Activated T-cell treated with anti-CD3 and anti-CD28 coated beads, Interleukin-2, amount 50 U/mL, for 48 hours (primary cell): Measurements from ENCODE around the gene ACVR1B.
"Not testable (repeated sequence)": the region's sequence is repeated elsewhere in the genome, so short reads cannot be mapped to it uniquely, and the experiment has no call there.

ENCODE experiments used
- DNase-seq, 2 experiments: peaks; one replicate each; pipeline ENCODE4 v3.0.0-alpha.2; 2020

ACVR1B gene

DNA sequence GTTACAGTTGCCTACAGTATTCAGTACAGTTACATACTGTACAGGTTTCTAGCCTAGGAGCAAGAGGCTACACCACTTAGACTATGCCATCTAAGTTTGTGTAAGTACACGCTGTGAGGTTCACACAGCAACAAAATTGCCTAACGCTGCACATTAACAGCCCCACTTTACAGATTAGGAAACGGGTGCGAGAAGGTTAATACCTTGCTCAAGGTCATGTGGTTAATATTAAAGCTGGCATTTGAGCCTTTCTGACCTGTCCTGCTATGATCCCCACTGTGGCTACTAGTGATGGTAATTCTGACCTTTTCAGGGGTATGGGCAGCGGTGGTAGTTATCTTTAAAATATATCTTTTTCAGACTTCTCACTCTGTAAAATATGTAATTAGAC lies 20.9 kb downstream of the ACVR1B start:
- DNase-seq, result no peak

DNA sequence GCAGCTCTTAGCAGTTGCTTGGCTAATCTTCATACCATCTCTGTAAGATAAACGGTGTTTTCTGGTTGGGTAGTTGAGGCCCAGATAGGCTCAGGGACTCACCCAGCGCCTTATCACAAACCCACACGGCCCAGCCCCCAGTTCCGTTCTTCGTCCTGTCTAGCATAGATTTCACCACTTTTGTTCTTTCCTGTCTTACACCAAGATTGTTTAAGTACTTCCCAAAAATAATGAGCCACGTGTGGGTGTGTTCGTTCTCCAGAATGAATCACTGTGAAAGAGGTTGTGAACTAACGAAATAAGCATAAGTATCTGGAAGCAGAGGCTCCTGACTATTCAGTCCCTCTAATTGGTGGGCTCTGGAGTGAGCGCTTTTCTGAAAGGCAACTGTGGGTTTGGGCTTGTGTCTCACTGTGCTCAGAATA lies 21.4 kb downstream of the ACVR1B start:
- peak; percentile 76 to 78 for DNase-seq

DNA sequence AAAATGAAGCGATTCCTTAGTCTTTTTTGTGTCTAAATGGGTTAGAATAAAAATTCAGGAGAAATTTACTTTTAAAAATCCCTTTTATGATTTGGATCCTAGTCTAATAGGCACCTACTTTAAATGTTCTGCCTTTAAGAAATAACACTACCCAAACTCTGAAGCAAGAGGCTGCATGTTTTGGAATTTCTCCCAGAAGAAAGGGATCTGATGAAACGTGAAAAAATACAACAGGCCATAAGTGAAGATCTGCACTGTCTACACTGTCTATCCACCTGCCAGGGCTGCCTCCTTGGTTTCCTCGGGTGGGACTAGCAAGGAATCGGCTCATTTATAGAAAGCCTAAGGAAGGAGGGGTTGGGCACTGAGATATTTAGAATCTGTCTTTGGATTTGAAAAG lies 22.1 kb downstream of the ACVR1B start:
- no peak for DNase-seq

DNA sequence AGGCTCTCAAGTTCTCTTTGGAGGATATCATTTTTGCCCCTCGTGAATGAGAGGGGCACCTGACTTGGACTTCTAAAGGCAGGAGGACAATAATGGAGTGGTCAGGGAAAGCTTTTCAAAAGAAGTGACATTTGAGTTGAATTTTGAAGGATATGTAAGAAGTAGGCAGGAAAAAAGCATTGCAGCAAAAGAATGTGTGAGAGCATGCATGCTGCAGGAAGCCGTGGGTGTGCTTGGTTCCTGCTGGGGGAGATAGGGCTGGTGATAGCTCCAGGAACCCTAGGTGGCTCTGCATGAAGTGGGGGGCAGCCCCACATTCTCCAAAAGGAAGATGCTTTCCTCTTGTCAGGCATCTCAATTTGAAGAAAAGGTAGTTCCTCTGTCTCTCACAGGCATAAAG lies 23.1 kb downstream of the ACVR1B start:
- DNase-seq, result no peak

DNA sequence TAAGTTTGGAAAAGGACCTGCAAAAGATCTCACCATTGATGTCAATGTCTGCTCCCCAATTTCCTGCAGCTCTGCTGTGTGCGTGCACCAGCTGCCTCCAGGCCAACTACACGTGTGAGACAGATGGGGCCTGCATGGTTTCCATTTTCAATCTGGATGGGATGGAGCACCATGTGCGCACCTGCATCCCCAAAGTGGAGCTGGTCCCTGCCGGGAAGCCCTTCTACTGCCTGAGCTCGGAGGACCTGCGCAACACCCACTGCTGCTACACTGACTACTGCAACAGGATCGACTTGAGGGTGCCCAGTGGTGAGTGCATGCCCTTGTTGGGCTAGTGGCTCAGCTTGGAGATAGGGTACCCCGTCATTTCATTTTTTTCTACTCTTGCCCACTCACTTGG lies 23.7 kb downstream of the ACVR1B start:
- no peak for DNase-seq

DNA sequence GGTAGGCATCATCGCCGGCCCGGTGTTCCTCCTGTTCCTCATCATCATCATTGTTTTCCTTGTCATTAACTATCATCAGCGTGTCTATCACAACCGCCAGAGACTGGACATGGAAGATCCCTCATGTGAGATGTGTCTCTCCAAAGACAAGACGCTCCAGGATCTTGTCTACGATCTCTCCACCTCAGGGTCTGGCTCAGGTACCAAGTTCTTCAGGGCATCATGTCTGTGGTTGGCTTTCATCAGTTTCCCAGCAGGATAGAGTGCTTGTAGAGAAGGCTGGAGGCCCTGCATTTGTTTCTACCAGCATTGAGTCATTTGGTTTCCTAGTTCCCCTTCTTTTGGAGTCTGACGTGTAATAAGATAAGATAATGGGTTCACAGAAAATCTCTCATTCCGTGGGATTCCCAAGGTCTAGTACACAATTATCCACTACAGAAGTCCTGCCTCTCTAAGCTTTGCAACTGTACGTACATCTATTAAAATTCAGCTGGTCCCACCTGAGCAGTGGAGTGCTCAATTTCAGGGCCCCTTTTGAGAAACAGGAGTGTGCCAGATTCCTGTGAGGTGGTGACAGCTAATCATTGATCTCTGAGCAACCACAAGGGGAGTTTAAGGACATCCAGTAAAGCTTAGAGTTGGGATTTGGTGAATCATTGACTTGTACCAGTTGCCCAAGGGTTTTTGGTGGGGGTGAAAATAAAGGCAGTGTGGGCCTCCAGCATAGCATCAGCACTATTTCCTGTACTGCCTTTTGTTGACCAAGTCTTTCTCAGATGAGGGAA lies 25.1 kb downstream of the ACVR1B start:
- no peak for DNase-seq

DNA sequence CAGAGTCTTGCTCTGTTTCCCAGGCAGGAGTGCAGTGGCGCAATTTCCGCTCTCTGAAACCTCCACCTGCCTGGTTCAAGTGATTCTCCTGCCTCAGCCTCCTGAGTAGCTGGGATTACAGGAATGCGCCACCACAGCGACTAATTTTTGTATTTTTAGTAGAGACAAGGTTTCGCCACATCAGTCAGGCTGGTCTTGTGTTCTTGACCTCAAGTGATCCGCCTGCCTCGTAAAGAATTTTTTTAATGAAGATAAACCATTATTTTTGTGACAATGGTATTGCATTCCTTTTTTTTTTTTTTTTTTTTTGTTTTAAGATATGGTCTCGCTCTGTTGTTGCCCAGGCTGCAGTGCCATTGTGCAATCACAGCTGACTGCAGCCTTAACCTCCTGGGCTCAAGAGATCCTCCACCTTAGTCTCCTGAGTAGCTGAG lies 25.8 kb downstream of the ACVR1B start:
- no peak for DNase-seq

DNA sequence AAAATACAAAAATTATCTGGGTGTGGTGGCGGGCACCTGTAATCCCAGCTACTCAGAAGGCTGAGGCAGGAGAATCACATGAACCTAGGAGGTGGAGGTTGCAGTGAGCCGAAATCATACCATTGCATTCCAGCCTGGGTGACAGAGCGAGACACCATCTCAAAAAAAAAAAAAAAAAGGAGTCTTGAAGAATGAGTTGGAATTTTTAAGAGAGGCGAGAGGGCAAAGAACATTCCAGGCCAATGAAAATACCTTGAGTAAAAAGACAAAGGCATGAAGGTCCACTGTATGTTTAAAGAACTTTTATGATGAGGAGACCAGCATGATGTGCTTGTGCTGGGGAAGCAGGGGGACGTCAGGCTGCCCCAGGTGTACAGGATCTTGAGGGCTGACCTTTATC lies 27.8 kb downstream of the ACVR1B start:
- not testable (repeated sequence) for DNase-seq

DNA sequence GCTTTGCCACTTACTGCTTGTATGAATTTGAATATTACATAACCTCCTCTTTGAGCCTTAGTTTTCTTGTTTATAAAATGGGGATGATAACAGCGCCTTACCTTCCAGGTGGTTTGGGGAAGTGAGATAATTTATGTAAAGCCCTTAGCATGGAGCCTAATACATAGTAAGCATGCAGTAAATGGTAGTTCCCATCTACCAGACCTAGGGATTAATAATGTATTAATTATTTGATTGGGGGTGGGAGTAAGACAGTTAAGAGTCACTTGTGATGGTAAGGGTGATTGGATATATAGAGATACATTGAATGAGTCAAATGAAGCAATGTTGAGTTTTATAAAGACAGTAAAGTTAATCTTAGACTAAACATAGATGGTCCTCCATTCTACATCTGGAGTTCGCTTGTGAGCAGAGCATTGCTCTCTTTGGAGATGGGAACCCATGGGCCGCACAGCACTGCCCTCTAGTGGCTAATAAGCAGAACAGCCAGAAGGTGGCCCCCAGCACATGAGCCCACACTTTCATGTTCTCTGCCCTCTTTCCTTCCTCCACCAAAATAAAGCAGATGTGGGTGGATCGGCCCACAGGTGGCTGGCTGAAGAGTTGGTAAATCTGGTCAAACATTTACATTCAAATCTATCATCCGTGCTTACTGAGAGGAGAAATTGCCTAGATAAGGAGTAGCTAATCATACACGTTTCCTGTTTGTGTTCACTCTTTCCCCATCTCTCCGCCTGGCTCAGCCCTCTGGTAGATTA lies 28.7 kb downstream of the ACVR1B start:
- DNase-seq, result peak; percentile 73 to 77

DNA sequence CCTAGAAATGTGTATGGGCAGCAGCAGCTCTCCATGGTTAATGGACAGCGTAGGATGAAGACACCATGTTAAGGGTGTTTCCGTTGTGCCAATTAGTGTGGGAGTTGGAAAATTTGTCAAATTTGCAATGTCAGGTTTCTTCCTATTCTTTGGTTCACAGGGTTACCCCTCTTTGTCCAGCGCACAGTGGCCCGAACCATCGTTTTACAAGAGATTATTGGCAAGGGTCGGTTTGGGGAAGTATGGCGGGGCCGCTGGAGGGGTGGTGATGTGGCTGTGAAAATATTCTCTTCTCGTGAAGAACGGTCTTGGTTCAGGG lies 29.3 kb downstream of the ACVR1B start:
- DNase-seq, result no peak

DNA sequence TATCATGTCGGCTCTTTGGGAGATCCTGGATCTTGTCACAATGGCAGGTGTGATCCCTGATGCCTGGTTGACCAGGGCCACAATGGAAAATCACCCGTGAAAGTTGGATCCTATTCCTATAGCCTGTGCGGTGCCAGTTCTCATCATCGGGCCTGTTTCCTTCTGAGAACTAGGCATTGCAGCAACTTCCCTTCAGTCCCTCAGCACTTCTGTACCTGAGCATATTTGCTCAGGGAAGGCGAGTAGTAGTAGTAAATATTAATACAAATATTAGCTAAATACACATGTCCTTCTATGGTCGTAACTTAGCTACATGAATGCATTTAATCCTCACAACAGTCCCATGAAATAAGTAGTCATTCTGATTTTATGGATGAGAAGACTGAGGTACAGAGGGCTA lies 33.2 kb downstream of the ACVR1B start:
- no peak for DNase-seq

DNA sequence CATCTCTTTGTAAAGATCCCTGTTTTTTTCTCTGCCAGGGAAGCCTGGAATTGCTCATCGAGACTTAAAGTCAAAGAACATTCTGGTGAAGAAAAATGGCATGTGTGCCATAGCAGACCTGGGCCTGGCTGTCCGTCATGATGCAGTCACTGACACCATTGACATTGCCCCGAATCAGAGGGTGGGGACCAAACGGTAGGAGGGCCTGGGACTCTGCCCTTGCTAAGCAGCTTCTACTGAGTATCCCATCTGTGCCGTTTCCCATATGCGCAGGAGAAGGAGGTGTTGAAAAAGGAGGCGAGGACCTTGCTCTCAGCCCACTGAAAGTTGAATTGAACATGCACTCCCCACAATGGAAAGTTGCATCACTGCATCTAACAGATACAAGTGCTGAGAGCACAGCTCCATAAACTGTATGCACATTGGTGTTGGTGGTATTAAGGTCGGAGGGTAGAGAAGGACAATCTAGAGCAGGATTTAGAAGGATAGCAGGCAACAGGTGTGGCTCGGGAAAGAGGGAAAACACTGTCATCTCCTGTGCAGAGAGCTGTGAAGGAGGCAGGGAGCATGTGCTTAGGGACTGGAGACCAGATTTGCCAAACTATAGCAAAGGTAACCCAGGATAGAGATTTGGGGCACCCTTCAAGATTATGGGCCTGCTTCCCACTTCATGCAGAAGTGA lies 33.8 kb downstream of the ACVR1B start:
- DNase-seq, result no peak

DNA sequence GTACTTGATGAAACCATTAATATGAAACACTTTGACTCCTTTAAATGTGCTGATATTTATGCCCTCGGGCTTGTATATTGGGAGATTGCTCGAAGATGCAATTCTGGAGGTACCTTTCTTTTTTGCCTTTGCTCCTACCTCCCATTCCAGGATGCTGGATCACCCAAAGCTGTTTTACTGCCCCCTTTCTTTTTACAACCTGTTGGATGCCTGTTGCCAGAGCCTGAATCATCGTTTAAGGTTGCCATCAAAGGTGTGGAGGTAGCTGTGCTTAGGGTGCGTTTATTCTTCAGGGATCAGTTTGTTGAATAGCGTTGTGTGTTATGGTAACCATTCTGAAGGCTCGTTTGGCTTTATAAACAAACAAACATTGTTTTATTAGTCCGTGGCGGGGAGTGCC lies 35.3 kb downstream of the ACVR1B start:
- DNase-seq, result no peak

DNA sequence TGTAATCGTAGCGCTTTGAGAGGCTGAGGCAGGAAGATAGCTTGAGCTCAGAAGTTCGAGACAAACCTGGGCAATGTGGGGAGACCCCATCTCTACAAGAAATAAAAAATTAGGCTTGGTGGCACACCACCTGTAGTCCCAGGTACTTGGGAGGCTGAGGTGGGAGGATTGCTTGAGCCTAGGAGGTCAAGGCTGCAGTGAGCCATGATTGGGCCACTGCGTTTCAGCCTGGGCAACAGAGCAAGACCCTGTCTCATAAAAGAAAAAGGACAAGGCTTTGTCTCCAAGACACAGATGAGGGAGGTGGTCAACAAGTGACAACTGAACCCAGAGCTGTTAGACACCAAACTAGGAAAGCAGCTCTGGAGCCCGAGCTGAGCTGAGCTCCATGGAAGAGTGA lies 40.7 kb downstream of the ACVR1B start:
- no peak for DNase-seq

DNA sequence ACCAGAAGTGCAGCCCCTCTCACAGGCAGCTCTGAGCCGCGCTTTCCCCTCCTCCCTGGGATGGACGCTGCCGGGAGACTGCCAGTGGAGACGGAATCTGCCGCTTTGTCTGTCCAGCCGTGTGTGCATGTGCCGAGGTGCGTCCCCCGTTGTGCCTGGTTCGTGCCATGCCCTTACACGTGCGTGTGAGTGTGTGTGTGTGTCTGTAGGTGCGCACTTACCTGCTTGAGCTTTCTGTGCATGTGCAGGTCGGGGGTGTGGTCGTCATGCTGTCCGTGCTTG lies 43.0 kb downstream of the ACVR1B start:
- no peak for DNase-seq

DNA sequence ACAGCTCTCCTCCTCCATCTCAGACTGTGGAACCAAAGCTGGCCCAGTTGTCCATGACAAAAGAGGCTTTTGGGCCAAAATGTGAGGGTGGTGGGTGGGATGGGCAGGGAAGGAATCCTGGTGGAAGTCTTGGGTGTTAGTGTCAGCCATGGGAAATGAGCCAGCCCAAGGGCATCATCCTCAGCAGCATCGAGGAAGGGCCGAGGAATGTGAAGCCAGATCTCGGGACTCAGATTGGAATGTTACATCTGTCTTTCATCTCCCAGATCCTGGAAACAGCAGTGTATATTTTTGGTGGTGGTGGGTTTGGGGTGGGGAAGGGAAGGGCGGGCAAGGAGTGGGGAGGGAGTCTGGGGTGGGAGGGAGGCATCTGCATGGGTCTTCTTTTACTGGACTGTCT lies 43.5 kb downstream of the ACVR1B start:
- DNase-seq, result no peak

DNA sequence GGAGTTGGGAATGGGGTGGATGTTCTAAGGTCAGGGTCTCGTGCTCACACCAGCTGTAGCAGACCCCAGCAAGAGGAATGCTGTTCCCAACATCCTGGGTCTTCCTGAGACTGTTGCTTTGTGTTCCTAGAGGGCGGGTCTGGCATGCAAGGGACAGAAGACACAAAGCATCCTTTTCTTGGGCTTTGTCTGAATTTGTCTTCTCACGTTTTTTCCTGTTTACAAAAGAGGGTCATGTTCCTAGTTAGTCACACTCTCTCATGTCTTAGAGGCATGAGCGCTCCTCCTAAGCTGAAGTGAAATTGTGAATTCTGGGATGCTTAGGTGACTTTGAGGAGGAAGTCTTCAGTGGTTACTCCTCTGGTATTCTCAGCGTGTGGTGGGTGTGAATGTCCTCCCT lies 45.6 kb downstream of the ACVR1B start:
- no peak for DNase-seq

DNA sequence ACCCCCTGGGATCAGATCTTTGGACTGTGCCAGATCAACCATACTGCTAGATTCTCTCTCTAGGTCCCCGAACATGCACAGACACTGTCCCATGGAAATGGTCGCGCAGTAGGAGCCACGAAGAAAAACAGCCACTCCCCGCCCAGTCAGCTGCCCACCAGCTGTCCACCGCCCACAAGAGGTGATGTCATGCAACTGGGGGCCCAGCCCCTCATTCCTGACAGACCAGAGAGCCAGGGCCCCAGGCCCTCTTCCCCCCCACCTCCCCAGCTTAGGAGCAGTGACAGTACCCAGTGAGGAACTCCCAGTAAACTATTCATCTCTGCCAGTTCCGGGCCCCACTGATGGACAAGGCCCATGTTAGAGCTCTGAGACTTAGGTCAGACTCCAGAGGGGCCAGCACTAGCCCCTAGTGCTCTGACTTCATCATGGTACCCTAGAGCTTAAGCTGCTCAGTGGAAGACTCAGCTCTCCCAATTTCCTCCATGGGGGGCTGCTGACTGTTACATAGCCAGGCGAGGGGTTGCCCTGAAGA lies 51.6 kb downstream of the ACVR1B start:
- no peak for DNase-seq

DNA sequence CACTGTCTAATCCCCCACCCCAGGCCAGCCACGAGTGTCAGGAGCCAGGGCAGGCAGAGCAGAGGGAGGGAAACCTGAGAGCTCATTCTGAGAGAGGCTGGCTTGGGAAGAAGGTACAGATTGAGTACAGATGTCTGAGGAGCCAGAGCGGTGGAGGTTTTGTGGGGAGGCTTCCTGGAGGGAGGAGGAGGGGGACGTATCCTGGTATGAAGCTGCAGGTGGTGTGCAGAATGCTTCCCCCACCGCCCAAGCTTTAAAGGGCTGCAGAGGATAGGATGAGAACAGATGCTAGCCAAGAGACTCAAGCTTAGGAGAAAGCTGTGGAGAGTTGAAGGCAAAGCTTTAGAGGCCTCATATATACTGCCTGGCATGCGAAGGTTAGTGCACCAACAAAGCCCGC lies 52.1 kb downstream of the ACVR1B start:
- DNase-seq, result no peak

DNA sequence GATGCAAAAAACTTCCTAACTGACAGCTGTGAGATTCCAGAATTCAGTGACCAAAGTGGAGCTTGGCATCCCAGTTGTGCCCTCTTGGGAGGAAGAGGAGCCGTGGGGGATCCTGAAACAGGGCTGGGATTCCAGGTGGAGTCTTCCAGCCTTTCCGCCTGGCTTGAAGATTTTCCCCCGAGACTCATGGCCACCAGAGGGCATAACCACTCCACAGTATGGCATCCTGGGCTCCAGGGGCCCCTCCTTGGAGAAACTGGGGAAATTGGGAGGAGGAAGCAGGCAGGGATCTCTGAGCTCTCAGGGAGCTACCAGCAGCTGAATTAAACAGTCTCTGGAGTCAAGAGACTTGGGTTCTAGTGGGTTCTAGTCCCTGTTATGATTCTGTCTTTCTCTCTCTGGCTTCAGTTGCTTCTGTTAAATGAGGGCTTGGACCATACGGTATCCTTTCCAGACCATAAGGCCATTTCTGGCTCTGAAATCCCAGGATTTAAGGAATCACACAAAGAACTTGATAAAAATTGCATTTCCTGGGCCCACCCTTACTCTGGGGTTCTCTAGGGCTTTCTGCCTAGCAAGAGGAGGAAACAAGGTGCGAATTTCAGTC lies 52.6 kb downstream of the ACVR1B start:
- DNase-seq, result no peak

DNA sequence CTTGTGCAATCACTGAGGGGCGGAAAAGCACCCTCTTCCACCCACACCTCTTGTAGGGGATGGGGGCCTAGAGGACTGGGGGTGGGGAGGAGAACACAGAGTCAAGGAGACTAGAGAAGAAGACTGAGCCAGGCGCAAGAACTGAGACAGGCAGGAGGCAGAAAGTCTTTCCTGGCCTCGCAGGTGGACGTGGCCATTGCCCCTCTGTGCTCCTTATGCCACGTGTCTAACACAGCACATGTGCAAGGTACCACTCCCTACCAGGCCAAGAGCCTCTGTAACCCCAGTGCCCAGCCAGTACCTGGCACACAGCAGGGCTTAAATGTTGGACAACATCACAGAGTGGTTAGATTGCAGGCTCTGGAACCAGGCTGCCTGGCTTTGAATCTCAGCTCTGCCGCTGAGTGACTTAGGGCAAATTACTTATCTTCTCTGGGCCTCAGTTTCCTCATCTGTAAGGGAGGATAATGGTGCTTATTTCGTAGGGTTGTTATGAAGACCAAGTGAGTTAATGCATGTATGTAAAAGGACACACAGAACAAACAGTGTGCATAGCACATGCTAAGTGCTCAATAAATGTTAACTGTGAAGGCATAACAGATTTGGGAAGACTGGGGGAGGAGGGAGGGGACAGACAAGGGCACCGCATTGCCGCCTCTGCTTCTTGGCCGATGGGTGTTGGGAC lies 53.9 kb downstream of the ACVR1B start:
- DNase-seq, result no peak

DNA sequence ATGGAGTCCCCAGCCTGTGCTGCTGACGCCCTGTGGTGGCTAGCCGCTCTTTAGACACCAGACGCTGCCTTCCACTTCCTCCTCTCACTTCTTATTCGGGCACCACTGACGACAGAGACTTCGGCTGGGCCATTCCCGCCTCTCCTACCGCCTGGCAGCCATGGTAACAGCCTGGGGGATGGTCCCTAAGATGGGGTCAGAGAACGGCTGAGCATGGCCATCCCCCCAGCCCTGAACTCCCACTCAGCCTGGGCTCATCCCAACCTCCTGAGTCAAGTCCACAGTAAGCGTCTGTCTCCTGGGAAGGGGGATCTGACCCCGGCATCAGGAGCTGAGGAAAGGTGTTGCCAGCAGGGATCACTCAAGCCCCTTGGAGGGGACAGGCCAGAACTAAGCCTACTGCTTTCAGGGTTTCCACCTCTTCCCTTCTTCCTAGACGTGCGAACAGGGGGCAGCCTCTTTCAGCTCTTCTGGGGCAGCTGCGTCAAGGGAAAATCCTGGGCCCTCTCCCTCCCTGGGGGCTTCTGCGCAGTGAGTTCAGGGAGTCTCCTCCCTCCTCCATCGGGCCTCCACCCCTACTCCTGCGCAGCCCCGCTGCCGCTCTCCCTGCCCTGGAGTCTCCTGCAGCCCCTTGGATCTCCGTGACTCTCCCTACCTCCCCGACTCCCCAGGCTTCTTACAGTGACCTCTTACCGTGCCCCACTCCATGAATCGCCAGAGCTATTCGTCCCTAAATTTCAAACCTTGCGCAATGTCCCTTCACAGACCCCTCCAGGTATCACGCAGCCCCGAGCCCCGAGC lies 54.6 kb downstream of the ACVR1B start:
- DNase-seq, result no peak
